Lung (tissue), 12 donors: ENCODE measurements around the gene RIN3. TPM values are rescaled to one million over a fixed set of nuclear protein-coding genes. Genes with fewer than 3 reads are reported as not detected.
A peak's percentile ranks its signal among the peaks of the same experiment; 100 is the strongest.

Experiments used
- ATAC-seq: fragments of 200-7000 bp; cut with Tn5 transposase; one replicate; pipeline ENCODE4 v1.9.1; 2020; ENCODE audit warnings: moderate number of reproducible peaks; ENCODE audit not compliant: insufficient read depth, low FRiP score
- DNase-seq, 3 donors: peaks; one replicate each; pipeline ENCODE4 v3.0.0-alpha.2; 2013 to 2017
- H3K27ac ChIP-seq, 2 donors: one replicate each; pipeline ENCODE4 v1.5.1; 2013; ENCODE audit warnings: mild to moderate bottlenecking in 2 of 2, moderate library complexity in 2 of 2, control low read depth in 1 of 2, inconsistent platforms in 1 of 2, low read depth in 1 of 2, low read length in 1 of 2
- H3K27me3 ChIP-seq, 3 donors: one replicate each; pipeline ENCODE4 v1.5.1; 2013; ENCODE audit warnings: low read length in 2 of 3; ENCODE audit not compliant: control insufficient read depth in 3 of 3, insufficient read depth in 3 of 3
- H3K36me3 ChIP-seq, 4 donors: one replicate each; pipeline ENCODE4 v1.5.1; 2013; ENCODE audit warnings: low read length in 4 of 4, mild to moderate bottlenecking in 1 of 4, moderate library complexity in 1 of 4; ENCODE audit not compliant: control insufficient read depth in 4 of 4, insufficient read depth in 4 of 4
- H3K4me1 ChIP-seq, 5 donors: one replicate each; pipeline ENCODE4 v1.5.1; 2013; ENCODE audit warnings: low read length in 5 of 5, mild to moderate bottlenecking in 2 of 5, moderate library complexity in 1 of 5; ENCODE audit not compliant: control insufficient read depth in 5 of 5, insufficient read depth in 5 of 5
- H3K4me3 ChIP-seq: one replicate; pipeline ENCODE4 v1.5.1; 2013; ENCODE audit warnings: mild to moderate bottlenecking, control low read depth, moderate library complexity
- H3K9ac ChIP-seq, 2 donors: one replicate each; pipeline ENCODE4 v1.5.1; 2013; ENCODE audit warnings: low read length in 2 of 2, control low read depth in 1 of 2; ENCODE audit not compliant: insufficient read depth in 1 of 2
- H3K9me3 ChIP-seq, 4 donors: one replicate each; pipeline ENCODE4 v1.5.1; 2013; ENCODE audit warnings: low read length in 3 of 4, mild to moderate bottlenecking in 1 of 4, moderate library complexity in 1 of 4; ENCODE audit not compliant: control insufficient read depth in 4 of 4, insufficient read depth in 3 of 4
- whole genome bisulfite sequencing, 2 donors: extraction: QIAGEN DNeasy Blood & Tissue Kit; methylation state at CpG; one replicate each; pipeline ENCODE4 v1.1.7; 2013; 5-methylcytosine and 5-hydroxymethylcytosine counted together
- polyA plus RNA-seq, 2 donors: library from polyadenylated mRNA; stranded (reverse); fragments of 200-250 nt; gene quantifications; one replicate each; pipeline ENCODE4 v1.2.1, GENCODE V29; 2013
- total RNA-seq, 2 donors: library from RNA; depleted of rRNA in 1 of 2; stranded (reverse); fragments of >200 nt in 1 of 2; gene quantifications; one replicate each; pipeline ENCODE4 v1.2.1, GENCODE V29; 2014 to 2021
- TF ChIP-seq, protein P1 (sequence below): IDR thresholded peaks from 2 replicates; pipeline ENCODE4 v1.5.1; 2012; ENCODE audit warnings: mild to moderate bottlenecking; ENCODE audit errors: control extremely low read depth, extremely low read depth
- donor health status: control.
- donor health status: control.
- donor health status: Bipolar disorder and iron deficiency.
- donor health status: healthy.
- donor health status: DM: yes; HTN: yes; CAD: no.

RIN3 gene
- total and polyA plus RNA-seq, 4 donors = 19.3 to 55.5 (median 40.2) TPM

DNA sequence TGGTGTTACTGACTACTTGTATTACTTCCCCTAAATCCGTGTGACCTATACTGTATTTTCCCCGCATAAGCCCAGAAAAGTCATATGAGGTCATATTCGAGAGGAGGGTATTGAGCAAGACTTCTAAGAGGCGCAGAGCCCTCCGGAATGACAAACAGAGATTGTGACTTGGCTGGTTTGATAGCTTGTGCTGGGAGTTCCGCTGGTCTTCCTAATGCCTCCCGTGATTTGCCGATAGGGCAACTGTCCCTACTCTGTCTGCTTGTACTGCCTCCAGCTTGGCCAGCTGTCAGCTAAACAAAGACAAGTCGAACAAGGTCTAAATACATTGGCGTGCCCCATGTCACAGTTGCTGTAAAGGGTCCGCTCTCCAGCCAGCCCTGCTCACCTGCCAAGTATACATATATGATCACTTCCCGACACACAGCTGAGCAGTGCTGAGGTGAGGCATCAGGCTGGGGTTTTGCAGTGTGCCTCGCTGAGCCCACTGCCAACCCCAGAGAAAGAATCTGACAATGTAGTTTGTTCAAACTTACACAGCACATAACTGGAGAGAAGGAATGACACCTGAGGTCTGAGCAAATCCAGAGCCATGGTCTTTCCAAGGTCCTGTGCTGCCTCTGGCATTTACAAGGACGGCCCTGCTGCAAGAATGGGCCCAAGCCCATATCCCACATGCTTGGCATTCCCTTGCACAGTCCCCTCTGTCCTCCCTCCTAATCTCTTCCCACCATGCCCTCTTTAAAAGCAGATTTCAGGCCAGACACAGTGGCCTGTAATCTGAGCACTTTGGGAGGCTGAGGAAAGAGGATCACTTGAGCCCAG lies 211.1 kb downstream of the RIN3 start:
- TF ChIP-seq, protein P1, sequence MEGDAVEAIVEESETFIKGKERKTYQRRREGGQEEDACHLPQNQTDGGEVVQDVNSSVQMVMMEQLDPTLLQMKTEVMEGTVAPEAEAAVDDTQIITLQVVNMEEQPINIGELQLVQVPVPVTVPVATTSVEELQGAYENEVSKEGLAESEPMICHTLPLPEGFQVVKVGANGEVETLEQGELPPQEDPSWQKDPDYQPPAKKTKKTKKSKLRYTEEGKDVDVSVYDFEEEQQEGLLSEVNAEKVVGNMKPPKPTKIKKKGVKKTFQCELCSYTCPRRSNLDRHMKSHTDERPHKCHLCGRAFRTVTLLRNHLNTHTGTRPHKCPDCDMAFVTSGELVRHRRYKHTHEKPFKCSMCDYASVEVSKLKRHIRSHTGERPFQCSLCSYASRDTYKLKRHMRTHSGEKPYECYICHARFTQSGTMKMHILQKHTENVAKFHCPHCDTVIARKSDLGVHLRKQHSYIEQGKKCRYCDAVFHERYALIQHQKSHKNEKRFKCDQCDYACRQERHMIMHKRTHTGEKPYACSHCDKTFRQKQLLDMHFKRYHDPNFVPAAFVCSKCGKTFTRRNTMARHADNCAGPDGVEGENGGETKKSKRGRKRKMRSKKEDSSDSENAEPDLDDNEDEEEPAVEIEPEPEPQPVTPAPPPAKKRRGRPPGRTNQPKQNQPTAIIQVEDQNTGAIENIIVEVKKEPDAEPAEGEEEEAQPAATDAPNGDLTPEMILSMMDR = no peak
- DNase-seq = peak in 1 of 3 donors; percentile 55

DNA sequence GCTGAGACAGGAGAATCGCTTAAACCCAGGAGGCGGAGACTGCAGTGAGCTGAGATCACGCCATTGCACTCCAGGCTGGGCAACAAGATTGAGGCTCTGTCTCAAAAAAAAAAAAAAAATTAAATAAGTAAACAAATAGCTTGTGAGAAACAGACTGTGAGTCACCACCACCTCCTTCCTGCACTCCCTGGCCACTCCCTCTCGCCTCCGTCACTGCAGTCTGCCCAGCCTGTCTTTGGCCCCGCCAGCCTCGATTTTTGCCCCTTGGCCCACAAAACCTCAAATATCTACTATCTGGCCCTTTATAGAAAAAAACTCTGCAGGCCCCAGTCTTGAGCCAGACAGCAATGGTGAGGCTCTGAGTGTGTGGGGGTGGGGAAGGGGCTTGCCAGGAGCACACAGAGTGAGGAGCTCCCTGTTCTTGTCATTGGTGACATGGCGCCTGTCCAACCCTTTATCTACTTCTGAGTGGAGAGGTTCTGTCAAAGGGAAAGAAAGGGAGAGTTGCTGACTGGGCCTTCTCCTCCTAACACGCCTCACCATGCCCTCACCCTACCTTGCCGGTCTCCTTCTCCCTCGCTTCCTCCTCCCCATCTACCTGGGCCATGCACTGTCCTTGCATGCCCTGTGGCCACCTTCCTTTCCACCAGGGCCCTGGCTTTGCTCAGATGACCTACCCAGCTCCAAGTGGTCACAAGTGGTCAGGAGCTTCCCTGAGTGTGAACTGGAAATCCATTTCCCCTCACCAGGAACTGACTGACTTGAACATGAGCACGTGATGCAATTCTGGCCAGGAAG lies 212.8 kb downstream of the RIN3 start:
- DNase-seq = no peak
- Histone ChIP-seq H3K4me1 (peaks cover 0 to 24% (median 0%) of the 10 kb centered on the region in 5 donors), H3K27ac (peak overlapping the region in 1 of 2 donors; percentile 93), H3K27me3 (no peaks in the 10 kb centered on the region), H3K9ac (no peak overlapping the region), H3K9me3 (peaks cover 0 to under 1% (median 0%) of the 10 kb centered on the region in 4 donors), H3K36me3 (peaks cover 0 to 10% (median 5%) of the 10 kb centered on the region in 4 donors), H3K4me3 (no peak overlapping the region)
- TF ChIP-seq, protein P1 = no peak
- 48 to 80% methylated on average over 12 of the region's 12 CpGs for WGBS, 2 donors
- ATAC-seq = peak; percentile 76

More for the DNA sequence above, 211.1 kb downstream of the RIN3 start:
- Histone ChIP-seq H3K4me1 (peaks cover 0 to 27% (median 0%) of the 10 kb centered on the region in 5 donors), H3K9me3 (no peaks in the 10 kb centered on the region), H3K27me3 (no peaks in the 10 kb centered on the region), H3K36me3 (peaks cover 0 to 5% (median 2%) of the 10 kb centered on the region in 4 donors), H3K4me3 (no peak overlapping the region), H3K9ac (no peak overlapping the region), H3K27ac (peak overlapping the region; percentile 63 to 88)
- 59 to 60% methylated on average over 14 of the region's 14 CpGs for WGBS, 2 donors
- peak; percentile 17 for ATAC-seq

DNA sequence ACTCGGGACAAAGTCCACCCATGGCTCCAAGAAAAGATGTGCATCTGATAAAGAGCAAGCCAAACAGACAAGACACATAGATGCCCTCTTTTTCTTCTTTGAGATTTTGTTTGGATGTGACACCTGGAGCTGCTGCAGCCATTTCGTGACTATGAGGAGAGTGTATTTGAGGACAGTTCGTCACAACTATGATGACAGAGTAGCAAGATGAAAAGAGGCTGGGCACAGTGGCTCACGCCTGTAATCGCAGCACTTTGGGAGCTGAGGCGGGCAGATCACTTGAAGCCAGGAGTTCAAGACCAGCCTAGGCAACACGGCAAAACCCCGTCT lies 213.3 kb downstream of the RIN3 start:
- Histone ChIP-seq H3K36me3 (peaks cover 0 to 15% (median 7%) of the 10 kb centered on the region in 4 donors), H3K27me3 (no peaks in the 10 kb centered on the region), H3K9me3 (peaks cover 0 to 2% (median under 1%) of the 10 kb centered on the region in 4 donors), H3K4me1 (peaks cover 0 to 24% (median 0%) of the 10 kb centered on the region in 5 donors), H3K9ac (no peak overlapping the region), H3K27ac (peak overlapping the region in 1 of 2 donors; percentile 93), H3K4me3 (no peak overlapping the region)
- WGBS, 2 donors = 82 to 86% methylated on average over 8 of the region's 8 CpGs
- TF ChIP-seq, protein P1 = no peak
- DNase-seq (no peak), ATAC-seq (no peak)
